ENCODE data around the gene UBE2Q1. TPM values are rescaled to one million over a fixed set of nuclear protein-coding genes. Genes with fewer than 3 reads are reported as not detected.
A peak's percentile ranks its signal among the peaks of the same experiment; 100 is the strongest.

UBE2Q1 gene
- total and polyA plus RNA-seq, 2 donors (not counting 1 experiment from before 2014, with no cell fraction given), result 20.1 to 23.6 TPM

- Histone ChIP-seq H3K79me2 (ENCODE audit: control insufficient read depth, insufficient read depth, low read length) (peaks cover 32% of the 10 kb centered on the region), H3K9me3 (ENCODE audit: control insufficient read depth, insufficient read depth, low read depth, low read length) (no peaks in the 10 kb centered on the region), H3K9ac (ENCODE audit: insufficient read depth, low read length) (peak overlapping the region; percentile 11), H3K36me3 (ENCODE audit: control insufficient read depth, insufficient read depth, low read length) (peaks cover 31% of the 10 kb centered on the region), H3K27ac (ENCODE audit: insufficient read depth, low read length) (peak overlapping the region; percentile 64), H3K4me2 (ENCODE audit: extremely low read depth, insufficient read depth, low read length) (peak overlapping the region; percentile 89), H3K4me3 (replicated peaks in 1 of 4; ENCODE audit: control extremely low read depth in 1 of 4, insufficient read depth in 1 of 4, low read depth in 3 of 4, low read length in 4 of 4) (peak overlapping the region; percentile 53 to 98 (median 84)), H2AFZ (ENCODE audit: low read length) (no peak overlapping the region), H3K27me3 (ENCODE audit: control insufficient read depth, insufficient read depth, low read length) (no peaks in the 10 kb centered on the region), H4K20me1 (ENCODE audit: control insufficient read depth, extremely low read depth, insufficient read depth, low read length) (no peaks in the 10 kb centered on the region), H3K4me1 (ENCODE audit: control insufficient read depth, extremely low read depth, insufficient read depth, low read length) (peaks cover 10% of the 10 kb centered on the region)
- TF ChIP-seq EZH2 (IDR thresholded peaks at IDR 0.05; ENCODE audit: low read length, missing control alignments) (no peak), CTCF (conservative IDR thresholded peaks at IDR 0.05 in 1 of 2, IDR thresholded peaks at IDR 0.05 in 1 of 2; ENCODE audit: low read depth in 1 of 2, low read length in 2 of 2) (no peak)
- peak in 1 of 2 donors; percentile 64 for DNase-seq (ENCODE audit: low read depth in 2 of 2)
Observed at GRCh38 chr1:154556422-154556821, 2.0 kb downstream of the UBE2Q1 start.

GRCh38 chr1:154553056-154554030 is 5.1 kb downstream of the UBE2Q1 start:
- no peak for TF ChIP-seq EZH2 (IDR thresholded peaks at IDR 0.05; ENCODE audit: low read length, missing control alignments)
- TF ChIP-seq CTCF (conservative IDR thresholded peaks at IDR 0.05 in 1 of 2, IDR thresholded peaks at IDR 0.05 in 1 of 2; ENCODE audit: low read depth in 1 of 2, low read length in 2 of 2), result no peak

GRCh38 chr1:154552036-154552435 is 6.4 kb downstream of the UBE2Q1 start:
- TF ChIP-seq EZH2 (IDR thresholded peaks at IDR 0.05; ENCODE audit: low read length, missing control alignments), result no peak
- TF ChIP-seq CTCF (conservative IDR thresholded peaks at IDR 0.05 in 1 of 2, IDR thresholded peaks at IDR 0.05 in 1 of 2; ENCODE audit: low read depth in 1 of 2, low read length in 2 of 2), result no peak
- H3K79me2 ChIP-seq (ENCODE audit: control insufficient read depth, insufficient read depth, low read length), result peaks cover 21% of the 10 kb centered on the region
- no peak overlapping the region for H3K4me3 ChIP-seq (replicated peaks in 1 of 4; ENCODE audit: control extremely low read depth in 1 of 4, insufficient read depth in 1 of 4, low read depth in 3 of 4, low read length in 4 of 4)
- no peak overlapping the region for H3K9ac ChIP-seq (ENCODE audit: insufficient read depth, low read length)
- H4K20me1 ChIP-seq (ENCODE audit: control insufficient read depth, extremely low read depth, insufficient read depth, low read length), result no peaks in the 10 kb centered on the region
- no peak overlapping the region for H2AFZ ChIP-seq (ENCODE audit: low read length)
- H3K27ac ChIP-seq (ENCODE audit: insufficient read depth, low read length), result no peak overlapping the region
- H3K4me1 ChIP-seq (ENCODE audit: control insufficient read depth, extremely low read depth, insufficient read depth, low read length), result peaks cover 5% of the 10 kb centered on the region
- H3K27me3 ChIP-seq (ENCODE audit: control insufficient read depth, insufficient read depth, low read length), result no peaks in the 10 kb centered on the region
- H3K36me3 ChIP-seq (ENCODE audit: control insufficient read depth, insufficient read depth, low read length), result peaks cover 41% of the 10 kb centered on the region
- H3K9me3 ChIP-seq (ENCODE audit: control insufficient read depth, insufficient read depth, low read depth, low read length), result no peaks in the 10 kb centered on the region
- H3K4me2 ChIP-seq (ENCODE audit: extremely low read depth, insufficient read depth, low read length), result no peak overlapping the region
- no peak for DNase-seq (ENCODE audit: low read depth in 2 of 2)

More at GRCh38 chr1:154553056-154554030, 5.1 kb downstream of the UBE2Q1 start:
- Histone ChIP-seq H4K20me1 (ENCODE audit: control insufficient read depth, extremely low read depth, insufficient read depth, low read length) (no peaks in the 10 kb centered on the region), H3K4me2 (ENCODE audit: extremely low read depth, insufficient read depth, low read length) (no peak overlapping the region), H3K27me3 (ENCODE audit: control insufficient read depth, insufficient read depth, low read length) (no peaks in the 10 kb centered on the region), H3K79me2 (ENCODE audit: control insufficient read depth, insufficient read depth, low read length) (peaks cover 32% of the 10 kb centered on the region), H3K27ac (ENCODE audit: insufficient read depth, low read length) (no peak overlapping the region), H3K9me3 (ENCODE audit: control insufficient read depth, insufficient read depth, low read depth, low read length) (no peaks in the 10 kb centered on the region), H3K4me3 (replicated peaks in 1 of 4; ENCODE audit: control extremely low read depth in 1 of 4, insufficient read depth in 1 of 4, low read depth in 3 of 4, low read length in 4 of 4) (no peak overlapping the region), H2AFZ (ENCODE audit: low read length) (no peak overlapping the region), H3K36me3 (ENCODE audit: control insufficient read depth, insufficient read depth, low read length) (peaks cover 41% of the 10 kb centered on the region), H3K9ac (ENCODE audit: insufficient read depth, low read length) (no peak overlapping the region), H3K4me1 (ENCODE audit: control insufficient read depth, extremely low read depth, insufficient read depth, low read length) (peaks cover 5% of the 10 kb centered on the region)
- DNase-seq (ENCODE audit: low read depth in 2 of 2), result no peak

All from fibroblast of lung (primary cell).